SHP77 treated with DMSO at 0.1 percent for 48 hours (cell line): ENCODE results near the gene ZNF277.

Experiments used
- DNase-seq: peaks from one replicate; lab custom pipeline; 2025; lab: John Stamatoyannopoulos, UW

Gene ZNF277

DNA sequence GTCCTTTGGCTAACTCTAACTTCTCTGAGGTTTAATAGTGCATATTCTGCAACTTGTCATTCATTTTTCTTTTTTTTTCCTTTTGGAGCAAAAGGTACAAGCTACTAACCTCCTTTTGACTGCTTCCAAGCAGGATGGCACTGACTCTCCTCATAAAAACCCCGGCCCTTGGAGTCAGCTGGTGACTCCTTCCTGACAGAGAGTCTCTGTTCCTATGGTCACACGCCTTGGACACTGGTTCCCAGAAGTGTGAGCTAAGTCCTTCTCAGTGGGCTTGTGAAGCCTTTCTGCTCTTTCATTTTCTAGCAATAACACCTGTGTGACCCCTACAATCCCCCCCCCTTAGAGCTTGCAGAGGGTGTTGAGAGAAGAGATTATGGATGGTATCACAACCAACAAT lies 22.0 kb upstream of the ZNF277 start:
- DNase-seq: no peak

DNA sequence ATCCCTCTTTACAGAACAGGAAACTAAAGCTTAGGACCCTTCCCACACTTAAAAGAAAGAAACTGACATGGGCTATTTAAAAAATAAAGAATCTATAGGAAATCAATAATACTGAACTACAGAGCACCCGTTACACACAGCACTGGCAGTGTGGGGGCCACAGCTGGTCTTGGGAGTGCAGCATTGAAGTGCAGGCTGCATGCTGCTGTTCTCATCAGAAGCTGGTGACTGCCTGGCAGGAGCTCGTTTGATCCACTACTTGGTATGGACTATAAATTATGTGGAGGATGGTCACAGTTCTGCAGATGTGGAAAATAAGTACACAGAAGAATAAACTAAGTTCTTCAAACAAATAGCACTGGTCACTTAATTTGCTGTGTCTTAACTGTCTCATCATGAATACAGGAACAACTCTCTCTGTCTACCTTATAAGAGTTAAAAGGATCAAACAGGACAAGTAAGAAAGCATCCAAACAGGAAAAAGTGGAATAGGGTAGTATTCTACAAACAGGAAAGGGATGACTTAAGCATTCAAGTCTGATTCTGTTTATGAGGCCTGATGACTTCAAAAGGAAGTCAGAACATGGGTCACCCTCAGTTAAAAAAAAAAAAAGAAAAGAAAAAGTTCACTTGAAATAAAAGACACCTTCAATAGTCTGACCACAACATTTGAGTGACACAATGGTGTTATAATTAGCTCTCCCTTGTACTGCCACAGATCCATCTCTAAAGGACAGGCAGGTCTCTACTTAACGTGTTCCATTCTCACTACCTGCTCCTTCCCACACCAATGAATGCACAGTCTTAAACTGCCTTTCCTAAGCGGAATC lies 21.3 kb upstream of the ZNF277 start:
- no peak for DNase-seq

DNA sequence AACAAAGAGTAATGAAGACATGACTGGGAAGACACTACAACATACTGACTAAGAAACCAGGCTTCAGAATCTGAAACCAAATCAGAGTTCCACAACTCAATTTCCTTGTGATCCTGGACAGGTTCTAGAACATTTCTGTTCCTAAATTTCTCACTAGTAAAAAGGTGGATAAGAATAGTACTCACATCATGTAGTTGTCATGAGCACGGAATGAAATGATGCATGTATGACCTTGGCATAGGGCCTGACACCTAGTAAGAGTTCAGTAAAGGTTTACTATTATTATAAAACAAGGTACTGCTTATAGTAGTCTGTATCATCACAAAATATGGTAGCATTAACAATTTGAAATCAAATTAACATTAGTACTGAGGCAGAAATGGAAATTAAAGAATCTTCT lies 20.2 kb upstream of the ZNF277 start:
- no peak for DNase-seq

DNA sequence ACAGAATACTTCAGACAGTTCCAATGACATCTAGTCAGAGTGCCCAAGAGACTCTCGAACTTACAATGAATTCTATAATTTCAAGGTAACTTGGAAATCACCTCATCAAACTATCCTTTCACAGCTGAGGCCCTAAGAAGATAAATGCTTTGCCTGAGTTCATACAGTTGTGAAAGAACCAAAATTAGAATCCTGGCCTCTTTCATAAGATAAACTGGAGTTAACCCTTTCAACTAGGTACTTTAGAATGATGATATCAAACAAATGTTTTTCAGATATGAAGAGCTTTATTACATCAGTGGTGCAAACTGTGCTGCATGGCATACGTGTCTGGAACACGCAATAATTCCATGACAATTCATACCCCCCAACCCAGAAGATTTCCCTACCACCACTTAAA lies 18.2 kb upstream of the ZNF277 start:
- no peak for DNase-seq

DNA sequence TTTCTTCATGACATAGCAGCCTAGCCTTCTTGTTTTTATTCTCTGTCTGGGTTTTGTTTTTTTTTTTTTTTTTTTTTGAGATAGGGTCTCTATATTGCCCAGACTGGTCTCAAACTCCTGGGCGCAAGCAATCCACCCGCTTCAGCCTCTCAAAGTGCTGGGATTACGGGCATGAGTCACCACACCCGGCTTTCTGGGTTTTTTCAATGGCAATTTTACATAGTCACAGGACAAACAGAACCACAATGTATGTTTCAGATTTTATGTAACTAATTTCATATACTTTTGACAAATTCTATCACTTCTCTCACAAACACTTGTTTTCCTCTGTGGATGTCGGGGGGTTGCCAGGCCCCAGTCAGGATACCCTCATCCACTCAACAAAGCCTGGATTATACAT lies 16.8 kb upstream of the ZNF277 start:
- no peak for DNase-seq

DNA sequence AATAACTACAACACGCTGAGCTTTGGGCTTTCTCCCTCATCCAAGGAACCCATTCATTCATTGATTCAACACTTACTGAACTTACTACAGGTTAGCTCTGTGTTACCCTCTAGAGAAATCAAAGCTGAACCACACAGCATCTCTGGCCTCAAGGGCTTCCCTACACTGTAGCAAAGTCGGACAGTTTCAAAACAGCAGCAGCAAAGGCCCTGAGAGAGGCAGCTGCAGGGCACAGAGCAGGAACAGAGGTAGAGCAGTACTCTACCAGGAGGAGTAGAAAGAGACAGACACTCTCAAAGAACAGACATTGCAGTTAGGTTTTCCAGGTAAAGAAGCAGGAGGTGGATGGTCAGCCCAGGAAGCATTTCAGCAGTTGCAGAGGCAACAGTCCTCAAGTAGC lies 16.4 kb upstream of the ZNF277 start:
- DNase-seq: no peak

DNA sequence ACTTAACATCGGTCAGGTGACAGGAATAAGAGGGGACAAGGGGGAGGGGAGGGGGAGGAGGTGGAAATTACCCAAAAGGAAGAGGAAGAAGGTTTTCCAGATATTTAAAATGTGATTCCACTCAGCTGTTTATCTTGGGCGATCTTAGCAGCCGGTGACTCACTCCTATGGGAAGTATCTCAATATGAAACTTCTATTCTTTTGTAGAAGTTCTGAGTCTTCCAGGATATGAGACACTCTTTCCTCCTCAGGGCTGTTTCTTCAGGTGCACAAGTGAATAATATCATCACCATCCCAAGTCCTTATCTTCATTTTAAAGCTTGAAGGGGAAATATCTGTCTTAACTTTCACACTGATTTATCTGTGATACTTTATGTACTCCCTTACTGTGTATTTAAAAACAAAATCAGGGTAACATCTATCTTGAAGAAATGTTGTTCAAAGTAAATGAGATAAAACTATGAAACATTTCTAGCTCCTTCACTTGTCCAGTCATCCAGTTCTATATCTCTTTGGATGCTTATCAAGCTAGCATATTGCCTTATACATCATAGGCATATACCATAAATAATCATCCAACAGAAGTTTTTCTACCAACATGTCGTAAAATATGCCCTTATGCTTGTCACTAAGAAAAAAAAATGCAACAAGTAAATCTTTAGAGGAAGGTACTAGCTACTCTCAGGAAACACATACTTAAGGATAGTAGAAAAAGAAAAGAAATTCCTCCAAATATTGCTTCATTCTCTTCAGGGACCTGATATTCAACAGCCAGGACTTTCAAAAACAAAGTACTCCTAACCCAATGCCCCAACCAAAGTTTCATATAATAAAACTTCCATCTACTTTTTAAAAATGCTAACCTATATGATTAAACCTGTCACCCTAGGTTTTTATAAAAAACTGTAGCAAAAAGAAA lies 14.0 kb upstream of the ZNF277 start:
- DNase-seq: no peak

DNA sequence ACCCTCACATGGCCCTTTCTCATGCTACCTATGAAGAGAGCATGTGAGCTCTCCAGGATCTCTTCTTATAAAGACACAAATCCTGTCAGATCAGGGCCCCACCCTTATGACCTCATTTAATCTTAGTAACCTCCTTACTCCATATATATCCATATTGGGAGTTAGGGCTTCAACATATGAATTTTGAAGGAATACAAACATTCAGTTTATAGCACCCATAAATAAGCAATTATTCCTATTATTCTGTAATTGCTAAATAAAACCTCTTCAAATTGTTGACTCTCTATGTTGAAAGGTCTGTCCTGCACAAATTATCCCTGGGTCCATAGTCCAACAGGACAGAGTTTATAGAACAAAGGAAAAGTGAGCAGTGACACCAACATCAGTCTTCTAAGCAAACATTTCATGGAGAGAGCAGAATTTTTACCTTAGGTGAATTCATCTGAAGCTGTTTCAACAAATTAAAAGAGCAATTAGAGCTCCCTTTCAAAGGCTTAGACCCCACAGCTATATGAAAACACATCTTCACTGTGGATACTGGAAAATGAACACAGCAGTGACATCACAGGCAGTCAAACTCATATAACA lies 12.5 kb upstream of the ZNF277 start:
- DNase-seq: no peak

DNA sequence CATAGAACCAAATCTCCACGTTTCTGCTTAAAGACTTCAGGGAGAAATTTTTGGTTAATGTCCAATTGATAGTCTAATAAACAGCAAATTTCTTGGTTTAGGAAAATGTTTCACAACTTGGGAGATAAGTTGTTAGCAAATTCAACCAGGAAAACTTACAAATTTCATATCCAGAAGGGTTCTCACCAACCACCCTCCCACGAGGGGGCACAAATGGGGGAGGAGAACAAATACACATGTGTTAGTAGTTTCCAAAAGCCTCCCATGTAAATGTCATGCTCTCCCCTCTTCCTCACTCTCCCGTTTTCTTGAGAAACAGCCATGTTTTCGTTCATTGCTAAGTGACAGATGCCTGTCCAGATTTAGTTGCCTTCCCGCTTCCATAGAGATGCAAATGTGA lies 10.8 kb upstream of the ZNF277 start:
- DNase-seq: no peak

DNA sequence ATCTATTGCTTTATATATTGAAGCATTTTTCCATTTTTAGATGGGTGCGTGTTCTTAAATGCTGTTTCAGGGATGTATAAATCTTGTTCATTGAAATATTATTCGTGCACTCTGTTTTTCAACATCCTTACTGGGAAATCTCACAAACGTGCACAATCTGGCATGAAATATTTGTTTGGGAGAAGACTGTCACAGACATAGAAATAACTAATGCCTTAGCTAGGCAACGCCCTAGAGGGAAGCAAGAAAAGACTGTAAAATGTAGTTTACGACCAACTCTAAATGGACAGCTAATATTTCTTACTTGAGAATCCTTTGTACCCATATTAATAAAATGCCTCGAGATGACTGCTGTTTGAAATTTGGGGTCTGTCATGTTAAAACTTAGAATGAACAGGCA lies 9.2 kb upstream of the ZNF277 start:
- DNase-seq: no peak

DNA sequence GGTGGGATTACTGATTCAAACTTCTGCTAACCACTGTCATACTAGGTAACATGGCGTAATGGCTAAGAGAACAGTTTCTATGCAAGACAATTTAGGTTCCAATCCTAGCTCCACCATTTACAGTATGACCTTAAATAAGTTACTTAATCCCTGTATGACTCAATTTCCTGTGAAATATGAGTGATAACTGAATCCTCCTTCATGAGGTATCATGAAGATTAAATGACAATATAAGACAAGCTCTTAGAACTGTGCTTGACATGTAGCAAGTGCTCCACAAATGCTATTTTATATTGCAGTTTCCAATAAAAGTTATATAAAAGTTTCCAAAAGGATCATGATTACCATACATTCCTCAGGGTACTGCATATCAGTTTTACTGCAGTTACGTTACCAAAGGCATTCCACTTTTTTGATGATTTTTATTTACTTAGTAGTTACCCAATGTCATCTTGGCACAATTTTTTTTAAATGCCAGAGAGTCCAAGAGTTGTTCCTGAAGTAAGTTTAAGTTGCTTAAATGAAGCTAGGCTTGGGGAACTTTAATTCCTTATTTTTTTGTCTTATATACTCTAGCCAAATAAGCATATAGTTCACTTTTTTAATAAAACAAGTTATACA lies 7.3 kb upstream of the ZNF277 start:
- DNase-seq: no peak

DNA sequence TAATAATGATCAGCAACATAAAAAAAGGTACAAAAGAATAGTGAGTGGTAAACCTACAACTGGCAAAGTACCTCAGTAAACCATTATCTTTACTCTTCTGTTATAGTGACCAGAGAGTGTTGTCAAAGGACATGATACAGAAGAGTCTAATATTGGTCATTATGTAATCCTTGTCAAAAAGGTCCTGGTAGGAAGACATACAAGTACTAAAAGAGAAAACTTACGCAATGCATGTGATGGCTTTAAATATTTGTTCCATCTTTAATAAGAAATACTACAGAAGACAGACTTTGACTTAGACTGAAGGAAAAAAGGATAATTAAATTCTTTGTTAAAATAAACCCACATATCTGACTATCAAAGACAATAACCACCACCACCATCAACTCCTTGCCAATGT lies 6.8 kb upstream of the ZNF277 start:
- DNase-seq: no peak

DNA sequence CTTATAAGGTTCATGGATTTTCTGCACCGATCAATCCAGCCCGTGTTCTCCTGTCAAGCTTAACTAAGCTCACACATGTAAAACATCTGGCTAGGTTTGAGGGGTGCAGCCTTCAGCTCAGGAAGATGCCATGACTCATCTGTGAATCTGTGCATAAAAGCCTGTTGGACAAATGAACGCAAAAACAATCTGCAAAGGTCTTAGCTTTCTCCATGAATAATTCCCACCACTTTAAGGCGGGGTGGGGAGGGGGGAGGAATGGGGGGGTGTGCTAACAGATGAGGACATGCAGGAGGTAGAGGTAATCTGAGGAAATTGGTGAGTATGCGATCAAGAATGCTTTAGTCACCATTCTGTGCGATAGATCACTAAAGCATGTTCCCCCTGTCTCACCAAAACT lies 5.1 kb upstream of the ZNF277 start:
- no peak for DNase-seq

DNA sequence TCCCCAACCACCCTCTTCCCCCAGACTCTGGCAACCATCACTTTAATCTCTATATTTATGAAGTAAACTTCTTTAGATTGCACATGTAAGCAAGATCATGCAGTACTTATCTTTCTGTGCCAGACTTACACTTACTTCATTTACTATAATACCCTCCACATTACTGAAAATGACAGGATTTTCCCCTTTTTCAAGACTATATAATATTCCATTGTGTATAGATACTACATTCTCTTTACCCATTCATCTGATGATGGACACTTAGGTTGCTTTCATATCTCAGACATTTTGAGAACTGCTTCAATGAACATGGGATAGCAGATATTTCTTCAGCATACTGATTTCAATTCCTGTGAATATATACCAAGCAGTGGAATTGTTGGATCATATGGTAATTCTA lies 4.7 kb upstream of the ZNF277 start:
- DNase-seq: no peak

DNA sequence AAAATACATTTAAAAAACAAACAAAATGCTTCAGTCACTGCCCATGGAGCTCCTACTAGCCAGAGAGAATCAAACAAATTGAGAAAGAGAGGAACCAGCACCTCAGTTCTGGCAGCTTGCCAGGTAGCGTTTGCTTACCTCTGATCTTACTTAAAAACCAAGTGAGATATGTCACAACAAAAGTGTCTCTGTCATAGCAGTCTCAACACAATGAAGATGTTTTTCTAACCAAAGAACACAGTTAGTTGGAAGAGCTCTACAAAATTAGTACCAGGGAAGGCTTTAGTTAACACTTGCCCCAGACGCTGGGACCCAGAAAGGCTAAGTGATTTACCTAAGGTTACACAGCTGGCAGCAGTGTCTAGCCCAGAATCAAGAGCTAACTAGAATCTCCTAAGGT lies 3.7 kb upstream of the ZNF277 start:
- peak; percentile 24 for DNase-seq

DNA sequence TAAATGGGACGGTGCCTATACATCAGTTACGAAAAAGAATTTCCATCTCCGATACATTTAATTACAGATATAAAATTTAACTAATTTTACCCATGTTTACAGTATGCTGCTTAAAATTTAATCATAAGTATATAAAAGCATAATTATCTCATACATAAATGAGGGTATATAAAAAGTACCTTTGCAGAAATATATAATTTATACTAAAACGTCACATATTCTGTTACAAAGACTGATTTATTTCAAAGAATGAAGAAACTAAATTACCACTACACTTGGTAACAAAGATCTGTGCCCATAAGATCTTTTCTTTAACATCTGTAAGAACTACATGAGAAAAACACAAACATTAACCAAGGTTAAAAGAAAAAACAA lies 3.1 kb upstream of the ZNF277 start:
- no peak for DNase-seq

DNA sequence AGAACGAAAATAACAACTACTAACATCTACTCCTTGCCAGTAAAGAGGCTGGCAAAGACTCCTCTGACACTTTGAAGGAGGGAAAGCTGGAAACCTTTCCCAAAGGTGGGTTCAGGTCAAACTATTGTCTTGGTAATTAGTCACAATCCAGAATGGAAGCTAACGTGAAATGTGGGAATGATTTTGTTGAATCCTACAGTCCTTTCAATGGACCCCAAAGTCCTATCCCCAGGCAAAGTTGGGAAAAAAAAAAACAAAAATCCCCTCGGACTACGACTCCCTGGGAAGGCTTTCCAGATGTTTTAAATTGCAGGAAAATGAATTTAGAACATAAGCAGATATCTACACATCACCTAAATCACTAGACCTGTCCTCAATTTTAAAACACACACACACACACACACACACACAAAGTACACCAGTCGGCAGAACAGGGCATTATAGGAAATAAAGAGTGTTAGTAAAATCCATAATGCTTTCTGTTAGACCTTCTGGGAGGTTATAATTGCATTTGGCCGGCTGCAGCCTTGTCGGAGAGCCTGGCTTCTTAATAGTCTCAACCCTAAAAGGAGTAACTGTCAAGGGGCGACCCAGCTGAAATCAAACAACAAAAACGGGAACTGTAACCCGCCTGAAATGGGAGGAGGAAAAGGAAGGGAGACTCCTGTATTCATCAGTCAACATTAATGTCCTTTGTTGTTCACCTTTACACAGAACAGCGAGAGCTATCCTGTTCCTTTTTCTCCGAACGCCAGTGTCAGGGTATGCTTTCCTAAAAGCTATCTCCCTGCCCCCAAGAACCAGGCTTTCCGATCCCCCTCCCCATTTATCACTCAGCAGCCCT lies 1.8 kb upstream of the ZNF277 start:
- no peak for DNase-seq

DNA sequence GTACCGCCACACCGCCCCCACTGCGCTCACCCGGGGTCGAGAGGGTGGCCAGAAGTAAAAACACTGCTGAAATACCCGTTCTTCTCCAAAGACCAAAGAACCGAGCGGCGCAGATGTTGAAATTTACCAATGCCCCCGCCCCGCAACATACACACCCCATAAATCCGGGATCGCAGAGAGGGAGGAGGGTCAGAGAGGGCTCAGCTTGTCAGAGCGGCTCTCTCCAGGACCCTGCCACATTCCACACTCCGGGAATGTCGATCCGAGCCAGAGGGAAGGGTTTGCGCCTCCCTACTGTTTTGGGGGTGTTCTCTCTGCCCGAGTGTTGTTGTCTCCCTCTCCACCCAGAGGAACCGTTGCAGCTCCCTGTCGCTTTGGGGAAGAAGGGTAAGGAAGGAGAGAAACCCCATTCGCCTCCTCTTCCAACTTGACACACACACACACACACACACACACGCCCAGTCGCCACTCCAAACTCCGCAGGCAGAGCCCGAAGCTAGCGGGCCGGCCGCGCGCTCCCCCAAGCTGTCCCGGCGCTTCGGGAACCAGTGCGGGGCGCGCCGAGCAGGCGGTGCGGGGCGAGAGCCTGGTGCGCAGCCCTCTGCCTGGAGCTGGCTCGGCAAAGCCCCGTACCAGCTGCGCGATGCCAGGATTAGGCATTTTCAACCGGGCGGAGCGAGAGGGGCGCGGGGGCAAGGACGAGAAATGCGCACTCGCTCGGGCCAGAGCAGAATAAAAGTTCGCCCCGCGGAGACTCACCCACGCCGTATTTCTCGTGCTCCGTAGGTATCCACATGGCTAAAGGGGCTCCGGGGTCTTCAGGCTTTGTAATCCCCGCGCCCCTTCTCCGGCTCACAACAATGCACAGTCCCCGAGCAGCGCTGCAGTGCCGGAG lies 905 bp upstream of the ZNF277 start:
- no peak for DNase-seq

DNA sequence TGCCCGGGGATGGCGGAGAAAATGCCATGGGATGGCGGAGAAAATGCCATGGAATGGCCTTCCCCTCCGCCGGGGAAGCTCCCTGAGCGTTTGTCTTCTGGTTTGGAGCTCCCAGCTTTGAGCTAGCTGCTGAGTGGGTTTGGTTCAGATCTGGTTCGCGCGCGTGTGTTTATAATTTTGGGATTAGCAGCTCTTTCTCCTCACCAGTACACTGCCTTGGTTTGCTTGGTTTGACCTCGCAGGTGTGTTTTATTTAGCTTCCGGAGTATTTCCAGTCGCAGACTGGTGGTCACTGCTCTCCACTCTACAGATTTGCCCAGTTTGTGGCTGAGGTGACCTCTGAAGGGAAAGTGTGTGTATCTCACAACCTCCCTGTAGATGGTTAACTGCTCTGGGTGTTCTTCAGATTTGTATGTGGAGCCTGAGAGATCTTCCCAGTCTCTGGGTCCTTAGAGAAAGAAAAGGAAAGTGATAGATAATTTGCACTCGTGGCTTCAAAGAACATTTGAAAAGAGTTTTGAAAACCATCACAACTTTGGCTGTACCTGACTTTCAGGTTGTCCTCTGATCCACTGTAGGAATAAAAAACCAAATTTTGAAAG lies 597 bp downstream of the ZNF277 start:
- DNase-seq: no peak

DNA sequence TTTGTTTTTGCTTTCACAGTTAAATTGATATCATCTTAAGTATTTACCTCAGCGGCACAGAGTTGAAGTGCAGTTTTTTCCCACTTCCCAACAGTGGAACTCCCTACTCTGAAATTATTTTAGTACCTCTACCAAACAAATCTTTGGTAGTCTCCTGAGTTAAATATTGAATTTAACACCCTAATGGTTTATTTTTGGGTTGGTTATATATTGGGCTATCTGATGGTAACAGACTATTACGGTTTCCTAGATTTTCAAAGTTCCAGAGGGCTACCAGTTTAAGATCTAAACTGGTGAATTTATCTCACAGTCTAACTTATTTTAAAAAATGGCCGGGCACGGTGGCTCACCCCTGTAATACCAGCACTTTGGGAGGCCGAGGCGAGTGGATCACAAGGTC lies 1.3 kb downstream of the ZNF277 start:
- DNase-seq: no peak
